ENCODE measurements around the gene JAKMIP1.

Gene JAKMIP1

DNA sequence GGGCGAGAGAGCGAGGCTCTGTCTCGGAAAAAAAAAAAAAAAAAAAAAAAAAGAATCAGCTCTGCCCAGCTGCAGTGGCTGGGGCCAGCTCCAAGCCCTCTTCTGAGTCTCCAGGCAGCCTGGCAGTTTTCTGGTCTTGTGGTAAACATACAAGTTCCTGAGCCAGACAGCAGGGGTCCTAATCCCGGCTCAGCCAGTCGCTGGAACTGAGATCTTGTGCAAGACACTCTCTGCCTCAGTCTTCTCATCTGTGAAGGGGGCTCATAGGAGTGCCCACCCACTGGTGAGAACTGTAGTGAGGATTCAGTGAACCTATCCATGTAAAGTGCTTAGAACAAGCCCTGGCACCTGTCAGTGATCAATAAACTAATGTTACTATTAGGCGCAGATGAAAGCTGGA is 223.9 kb downstream of the JAKMIP1 start:
- no peak for DNase-seq (ENCODE audit: low read depth, low spot score)
- no peak overlapping the region for H3K4me3 ChIP-seq (ENCODE audit: low read depth, low read length)
- no peak for TF ChIP-seq CTCF (IDR thresholded peaks at IDR 0.05; ENCODE audit: low read depth, low read length)
- in situ Hi-C loops (cut with HindIII; ENCODE audit: low sequenced_read_pairs), result no loop called here
